GM12891 (cell line): ENCODE data around the gene GRAMD2A.

ENCODE experiments used
- DNase-seq: peaks from one replicate; pipeline ENCODE4 v3.0.0; 2011; ENCODE audit warnings: low spot score; ENCODE audit not compliant: insufficient read length
- FAIRE-seq: peaks from 2 replicates; lab custom pipeline; 2011; peaks lifted over from hg19 to GRCh38; lab: Jason Lieb, UNC
- PAX5 ChIP-seq: IDR thresholded peaks from 2 replicates; pipeline ENCODE4 v1.6.1; 2011; ENCODE audit warnings: low read length, moderate library complexity, mild to moderate bottlenecking; ENCODE audit not compliant: insufficient read depth, severe bottlenecking
- POLR2A ChIP-seq: IDR thresholded peaks from 2 replicates; pipeline ENCODE4 v1.6.1; 2011; ENCODE audit warnings: low read depth, low read length, control low read depth
- POLR2AphosphoS5 ChIP-seq: IDR thresholded peaks from 2 replicates; pipeline ENCODE4 v1.6.1; 2011; ENCODE audit warnings: low read depth, low read length, control low read depth
- POU2F2 ChIP-seq: IDR thresholded peaks from 2 replicates; pipeline ENCODE4 v1.6.1; 2011; ENCODE audit warnings: low read depth, mild to moderate bottlenecking, control low read depth, low read length, moderate library complexity
- SPI1 ChIP-seq: IDR thresholded peaks from 2 replicates; pipeline ENCODE4 v1.6.1; 2011; ENCODE audit warnings: low read depth, low read length, control low read depth
- TAF1 ChIP-seq: IDR thresholded peaks from 2 replicates; pipeline ENCODE4 v1.6.1; 2011; ENCODE audit warnings: low read depth, low read length, control low read depth

The GRAMD2A gene

GRCh38 chr15:72196409-72197040, 1.1 kb downstream of the GRAMD2A start:
- TF ChIP-seq POLR2A (no peak), TAF1 (no peak), POU2F2 (no peak), PAX5 (no peak), SPI1 (no peak), POLR2AphosphoS5 (no peak)
- DNase-seq (no peak), FAIRE-seq (no peak)

DNA sequence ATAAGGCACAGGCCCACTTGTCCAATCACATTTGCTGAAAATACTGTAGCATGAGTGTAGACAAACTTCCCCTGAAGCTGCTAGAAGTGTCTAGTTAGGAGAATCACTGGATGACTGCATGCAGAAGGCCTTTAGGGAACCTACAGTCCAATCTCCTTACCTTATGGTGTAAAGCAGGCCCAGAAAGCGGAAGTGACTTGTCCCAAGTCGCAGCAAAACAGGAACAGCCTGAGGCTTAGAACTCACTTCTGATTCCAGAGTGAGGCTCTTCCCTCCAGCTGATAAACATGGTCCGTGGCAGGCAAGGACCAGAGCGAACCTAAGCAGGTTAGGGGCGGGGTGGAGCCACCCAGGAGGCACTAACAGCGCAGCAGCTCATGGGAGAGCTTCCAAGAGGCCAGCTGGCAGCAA, 2.5 kb downstream of the GRAMD2A start:
- TF ChIP-seq POLR2A (no peak), TAF1 (no peak), SPI1 (peak; percentile 89), PAX5 (no peak)
- FAIRE-seq, result no peak
- no peak for DNase-seq

DNA sequence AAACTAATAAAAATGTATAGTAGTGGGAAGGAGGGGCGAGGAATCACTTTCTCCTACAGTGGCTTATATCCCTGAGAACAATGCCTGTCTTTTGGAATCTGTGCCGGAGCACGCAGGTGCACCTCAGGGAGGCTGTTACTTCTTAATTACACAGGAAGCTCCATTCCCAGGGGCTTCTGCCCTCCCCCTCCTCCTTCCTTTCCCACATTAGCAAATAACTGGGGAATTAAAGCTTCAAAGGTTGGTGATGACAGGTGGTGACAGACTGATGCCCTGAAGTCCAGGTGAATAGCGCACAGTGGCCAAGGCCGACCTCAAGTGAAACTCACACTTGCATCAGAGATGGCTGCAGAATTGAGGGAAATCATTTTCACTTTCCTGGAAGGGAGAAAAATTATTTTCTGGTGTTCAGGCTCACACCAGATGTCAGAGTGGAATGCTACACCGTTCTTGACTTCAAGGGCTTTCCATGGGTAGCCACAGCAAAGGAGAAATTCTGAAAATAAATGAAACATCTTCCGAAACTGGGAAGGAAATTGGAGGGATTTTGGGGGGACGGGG, 3.7 kb downstream of the GRAMD2A start:
- TF ChIP-seq POLR2A (no peak), POU2F2 (no peak), SPI1 (no peak), PAX5 (no peak), POLR2AphosphoS5 (no peak), TAF1 (no peak)
- DNase-seq (no peak), FAIRE-seq (no peak)

DNA sequence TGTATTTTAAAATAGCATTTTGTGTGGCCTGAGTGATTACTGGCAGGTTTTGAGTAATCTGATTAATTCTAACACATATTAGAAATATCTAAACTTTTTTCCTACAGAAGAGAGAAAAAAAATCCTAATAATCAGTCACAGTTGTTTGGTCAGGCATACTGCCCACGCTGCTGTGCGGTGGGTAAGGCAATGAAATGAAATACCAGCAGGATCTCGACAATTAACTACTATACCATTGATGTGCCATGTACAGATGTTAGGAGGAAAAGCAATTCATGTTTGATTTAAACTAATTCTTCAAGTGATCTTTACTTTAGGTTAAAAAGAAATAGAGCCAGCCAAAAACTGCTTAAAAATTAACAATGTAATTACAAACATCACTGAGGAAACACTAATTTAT, 5.2 kb downstream of the GRAMD2A start:
- DNase-seq, result no peak
- TF ChIP-seq POLR2A (no peak), SPI1 (no peak), TAF1 (no peak), POLR2AphosphoS5 (no peak), PAX5 (no peak), POU2F2 (no peak)
- no peak for FAIRE-seq

GRCh38 chr15:72189250-72189902, 8.2 kb downstream of the GRAMD2A start:
- no peak for TF ChIP-seq PAX5
- TF ChIP-seq POLR2A, result no peak
- no peak for TF ChIP-seq TAF1
- TF ChIP-seq POU2F2, result no peak
- TF ChIP-seq SPI1, result no peak
- FAIRE-seq (no peak), DNase-seq (no peak)

- no peak for FAIRE-seq
- no peak for DNase-seq
- TF ChIP-seq POLR2AphosphoS5 (no peak), POU2F2 (no peak), TAF1 (no peak), SPI1 (no peak), PAX5 (no peak), POLR2A (no peak)
Measured at GRCh38 chr15:72184165-72184811, 13.3 kb downstream of the GRAMD2A start.

- DNase-seq (no peak), FAIRE-seq (no peak)
- TF ChIP-seq POLR2A (no peak), POU2F2 (no peak), POLR2AphosphoS5 (no peak)
Measured at GRCh38 chr15:72183781-72184164, 13.8 kb downstream of the GRAMD2A start.

GRCh38 chr15:72182673-72183072, 14.9 kb downstream of the GRAMD2A start:
- TF ChIP-seq POLR2AphosphoS5 (no peak), POLR2A (no peak), TAF1 (no peak), PAX5 (no peak), SPI1 (no peak), POU2F2 (no peak)
- DNase-seq (no peak), FAIRE-seq (peak; percentile 9)

DNA sequence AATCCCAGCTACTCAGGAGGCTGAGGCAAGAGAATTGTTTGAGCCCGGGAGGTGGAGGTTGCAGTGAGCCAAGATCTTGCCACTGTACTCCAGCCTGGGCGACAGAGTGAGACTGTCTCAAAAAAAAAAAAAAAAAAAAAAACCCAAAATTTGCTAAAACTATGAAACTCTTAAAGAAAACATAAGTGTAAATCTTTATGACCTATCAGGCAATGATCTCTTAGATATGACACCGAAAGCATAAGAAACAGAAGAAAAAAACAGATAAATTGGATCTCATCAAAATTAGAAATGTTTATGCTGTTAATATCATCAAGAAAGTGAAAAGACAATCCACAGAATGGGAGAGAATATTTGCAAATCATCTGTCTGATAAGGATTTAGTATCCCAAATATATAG, 15.3 kb downstream of the GRAMD2A start:
- DNase-seq (no peak), FAIRE-seq (no peak)
- TF ChIP-seq TAF1 (no peak), POU2F2 (no peak), PAX5 (no peak), SPI1 (no peak), POLR2AphosphoS5 (no peak), POLR2A (no peak)
